Activated CD4-positive, alpha-beta T cell treated with anti-CD3 and anti-CD28 coated beads, Interleukin-2, amount 50 U/mL, for 16 hours (primary cell): ENCODE data around the gene SMPD1.
A peak's percentile ranks its signal among the peaks of the same experiment; 100 is the strongest.
"Not testable (repeated sequence)": the region's sequence is repeated elsewhere in the genome, so short reads cannot be mapped to it uniquely, and the experiment has no call there.

Experiments used
- DNase-seq: peaks from one replicate; pipeline ENCODE4 v3.0.0-alpha.2; 2020

Gene SMPD1

DNA sequence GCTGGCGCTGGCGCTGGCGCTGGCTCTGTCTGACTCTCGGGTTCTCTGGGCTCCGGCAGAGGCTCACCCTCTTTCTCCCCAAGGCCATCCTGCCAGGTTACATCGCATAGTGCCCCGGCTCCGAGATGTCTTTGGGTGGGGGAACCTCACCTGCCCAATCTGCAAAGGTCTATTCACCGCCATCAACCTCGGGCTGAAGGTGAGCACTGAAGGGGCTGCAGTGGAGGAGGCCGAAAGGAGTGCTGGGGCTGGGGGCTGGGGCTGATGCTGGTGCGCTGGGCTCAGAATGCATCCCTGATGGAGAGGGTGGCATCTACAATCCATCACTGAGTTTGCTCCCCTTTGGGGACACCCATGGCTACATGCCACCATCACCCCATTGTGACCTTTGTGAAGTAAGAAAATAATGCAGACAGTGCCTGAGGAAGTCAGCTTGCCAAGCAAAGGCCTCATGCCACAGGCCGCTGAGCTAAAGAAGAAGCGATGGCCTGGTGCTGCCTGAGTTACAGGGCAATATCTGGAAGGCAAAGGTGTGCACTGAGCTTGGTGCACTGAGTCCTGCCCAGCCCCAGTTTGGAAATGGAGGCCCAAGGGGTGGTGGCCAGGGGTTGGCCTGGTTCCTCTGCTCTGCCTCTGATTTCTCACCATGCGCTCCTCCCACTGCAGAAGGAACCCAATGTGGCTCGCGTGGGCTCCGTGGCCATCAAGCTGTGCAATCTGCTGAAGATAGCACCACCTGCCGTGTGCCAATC, 620 bp downstream of the SMPD1 start:
- no peak for DNase-seq

- DNase-seq, result no peak
These were observed 1.4 kb downstream of the SMPD1 start for GRCh38 chr11:6391537-6392134.

DNA sequence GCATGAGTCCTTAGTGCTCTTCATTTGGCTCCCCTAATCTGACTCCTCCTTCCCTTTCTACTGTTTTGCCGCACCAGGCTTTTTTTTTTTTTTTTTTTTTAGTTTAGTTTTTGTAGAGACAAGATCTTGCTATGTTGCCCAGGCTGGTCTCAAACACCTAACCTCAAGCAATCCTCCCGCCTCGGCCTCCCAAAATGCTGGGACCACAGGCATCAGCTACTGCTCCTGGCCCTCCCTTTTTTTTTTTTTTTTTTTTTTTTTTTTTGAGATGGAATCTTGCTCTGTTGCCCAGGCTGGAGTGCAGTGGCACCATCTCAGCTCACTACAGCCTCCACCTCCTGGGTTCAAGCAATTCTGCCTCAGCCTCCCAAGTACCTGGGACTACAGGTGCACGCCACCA, 2.0 kb downstream of the SMPD1 start:
- not testable (repeated sequence) for DNase-seq

DNA sequence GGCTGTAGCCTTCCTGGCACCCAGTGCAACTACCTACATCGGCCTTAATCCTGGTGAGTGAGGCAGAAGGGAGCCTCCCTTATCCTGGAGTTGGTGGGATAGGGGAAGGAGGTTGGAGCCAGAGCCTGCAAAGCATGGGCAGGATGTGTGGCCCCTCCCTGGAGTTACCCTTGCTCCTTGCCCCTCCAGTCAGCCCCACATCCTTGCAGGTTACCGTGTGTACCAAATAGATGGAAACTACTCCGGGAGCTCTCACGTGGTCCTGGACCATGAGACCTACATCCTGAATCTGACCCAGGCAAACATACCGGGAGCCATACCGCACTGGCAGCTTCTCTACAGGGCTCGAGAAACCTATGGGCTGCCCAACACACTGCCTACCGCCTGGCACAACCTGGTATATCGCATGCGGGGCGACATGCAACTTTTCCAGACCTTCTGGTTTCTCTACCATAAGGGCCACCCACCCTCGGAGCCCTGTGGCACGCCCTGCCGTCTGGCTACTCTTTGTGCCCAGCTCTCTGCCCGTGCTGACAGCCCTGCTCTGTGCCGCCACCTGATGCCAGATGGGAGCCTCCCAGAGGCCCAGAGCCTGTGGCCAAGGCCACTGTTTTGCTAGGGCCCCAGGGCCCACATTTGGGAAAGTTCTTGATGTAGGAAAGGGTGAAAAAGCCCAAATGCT, 3.9 kb downstream of the SMPD1 start:
- DNase-seq, result no peak

- no peak for DNase-seq
These were observed 5.3 kb downstream of the SMPD1 start for GRCh38 chr11:6395470-6396060.

DNA sequence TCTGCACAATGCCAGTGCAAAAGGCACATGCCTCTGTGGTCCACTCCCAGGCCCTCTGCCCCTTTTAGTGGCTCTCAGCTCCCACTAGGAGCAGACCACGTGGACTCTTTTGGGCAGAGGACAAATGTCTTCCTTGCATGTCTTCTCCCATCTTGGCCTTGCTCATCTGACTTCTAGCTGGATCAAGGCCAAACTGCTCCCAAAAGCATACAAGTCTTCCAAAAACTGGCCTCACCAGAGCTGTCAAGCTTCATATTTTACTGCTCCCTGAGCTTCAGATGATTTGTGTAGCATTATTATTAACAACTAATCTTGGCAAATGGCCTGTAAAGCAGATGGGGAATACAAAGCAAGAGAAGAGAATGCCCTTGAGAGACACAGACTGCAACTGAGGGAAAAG, 6.9 kb downstream of the SMPD1 start:
- no peak for DNase-seq

DNA sequence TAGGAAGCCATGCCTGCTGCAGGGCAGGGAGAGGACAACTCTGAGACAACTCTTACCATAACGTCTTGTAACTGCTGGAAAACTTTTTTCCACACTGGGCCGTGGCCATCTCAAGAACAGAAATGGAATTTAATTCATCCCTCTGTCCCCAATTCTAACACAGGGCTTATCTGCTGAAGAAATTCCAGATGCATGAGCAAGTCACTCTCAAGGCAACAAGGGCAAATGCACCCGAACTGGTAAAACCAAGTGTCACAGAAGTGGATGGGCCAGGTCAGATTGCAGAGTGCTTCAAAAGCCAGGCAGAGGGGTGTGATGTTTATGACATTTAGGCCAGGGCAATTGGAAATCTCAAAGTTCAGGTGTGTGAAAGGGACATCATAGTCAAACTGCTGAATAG, 7.4 kb downstream of the SMPD1 start:
- DNase-seq, result no peak

DNA sequence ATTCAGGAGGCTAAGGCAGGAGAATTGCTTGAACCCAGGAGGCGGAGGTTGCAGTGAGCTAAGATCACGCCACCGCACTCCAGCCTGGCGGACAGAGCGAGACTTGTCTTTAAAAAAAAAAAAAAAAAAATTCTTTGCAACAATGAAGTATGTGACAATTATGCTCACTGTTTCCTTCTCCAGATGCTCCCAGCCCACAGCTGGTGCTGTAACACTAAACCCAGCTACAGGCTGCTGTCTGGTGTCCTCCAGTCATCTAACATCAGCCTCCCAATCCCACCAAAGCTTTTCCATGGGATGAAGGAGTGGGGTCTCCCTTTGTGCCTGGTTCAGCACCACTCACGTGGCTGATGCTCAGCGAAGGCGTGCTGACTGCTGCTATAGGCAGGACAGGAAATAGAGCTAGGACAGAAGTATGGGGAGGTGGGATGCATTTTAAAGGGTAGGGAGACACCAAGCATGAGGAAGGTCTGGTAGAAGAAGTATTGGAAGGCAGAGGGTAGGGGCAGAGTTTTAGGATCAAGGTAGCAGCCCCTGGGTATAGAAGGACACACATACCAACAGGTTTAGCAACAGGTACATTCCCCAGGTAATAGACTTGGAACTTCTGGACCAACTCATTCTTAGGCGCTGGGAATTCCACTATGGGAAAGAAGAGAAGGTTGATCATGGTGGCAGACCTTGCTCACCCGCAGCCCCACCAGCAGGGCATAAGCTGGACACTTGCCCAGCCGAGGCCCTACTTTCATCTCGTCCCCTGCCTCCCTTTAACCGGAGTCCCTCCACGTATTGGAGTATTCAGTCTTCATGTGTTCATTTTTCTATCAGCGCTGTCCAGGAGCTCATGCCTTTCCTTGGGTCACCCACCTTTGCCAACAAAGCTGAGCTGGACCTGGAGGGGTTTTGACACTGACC, 10.4 kb downstream of the SMPD1 start:
- DNase-seq, result no peak

DNA sequence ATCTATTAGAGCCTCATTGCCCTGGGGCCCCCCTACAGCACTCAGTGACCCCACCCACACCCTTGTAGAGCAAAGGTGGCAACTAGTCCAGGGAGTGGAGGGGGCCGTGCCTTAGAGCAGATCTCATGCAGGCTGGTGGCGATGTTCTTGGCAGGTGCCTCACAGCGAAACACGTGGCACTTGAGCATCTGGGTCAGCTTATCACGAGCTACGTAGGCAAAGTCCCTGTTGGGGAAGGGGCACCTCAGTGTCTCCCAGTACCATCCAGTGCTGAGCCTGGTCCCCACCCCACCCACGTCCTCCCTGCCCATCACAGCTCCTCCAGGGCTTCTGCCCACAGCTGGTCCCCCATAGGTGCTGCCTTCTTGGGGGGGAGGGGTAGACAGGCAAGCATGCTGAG, 11.2 kb downstream of the SMPD1 start:
- DNase-seq, result no peak

GRCh38 chr11:6402061-6402470, 11.8 kb downstream of the SMPD1 start:
- peak; percentile 64 for DNase-seq

- peak; percentile 94 for DNase-seq
These were observed 12.3 kb downstream of the SMPD1 start for GRCh38 chr11:6402561-6402981.

DNA sequence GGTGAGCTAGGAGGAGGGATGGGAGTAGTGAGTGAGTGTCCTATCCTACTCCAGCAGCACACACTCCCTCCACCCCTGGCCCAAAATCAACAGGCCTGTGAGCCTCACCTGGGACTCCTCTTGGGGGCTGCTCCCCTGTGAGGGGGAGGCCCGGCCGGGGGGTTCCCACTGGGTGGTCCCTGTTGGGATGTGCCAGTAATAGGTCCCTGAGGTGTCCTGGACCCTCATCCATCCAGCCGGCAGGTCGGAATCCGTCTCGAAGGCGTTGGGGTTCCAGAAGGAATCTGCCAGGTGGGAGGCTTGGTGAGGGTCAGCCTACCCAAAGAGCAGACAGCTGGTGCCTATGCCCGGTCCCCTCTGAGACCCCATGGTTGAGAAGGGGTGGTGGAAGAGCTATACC, 13.3 kb downstream of the SMPD1 start:
- no peak for DNase-seq

DNA sequence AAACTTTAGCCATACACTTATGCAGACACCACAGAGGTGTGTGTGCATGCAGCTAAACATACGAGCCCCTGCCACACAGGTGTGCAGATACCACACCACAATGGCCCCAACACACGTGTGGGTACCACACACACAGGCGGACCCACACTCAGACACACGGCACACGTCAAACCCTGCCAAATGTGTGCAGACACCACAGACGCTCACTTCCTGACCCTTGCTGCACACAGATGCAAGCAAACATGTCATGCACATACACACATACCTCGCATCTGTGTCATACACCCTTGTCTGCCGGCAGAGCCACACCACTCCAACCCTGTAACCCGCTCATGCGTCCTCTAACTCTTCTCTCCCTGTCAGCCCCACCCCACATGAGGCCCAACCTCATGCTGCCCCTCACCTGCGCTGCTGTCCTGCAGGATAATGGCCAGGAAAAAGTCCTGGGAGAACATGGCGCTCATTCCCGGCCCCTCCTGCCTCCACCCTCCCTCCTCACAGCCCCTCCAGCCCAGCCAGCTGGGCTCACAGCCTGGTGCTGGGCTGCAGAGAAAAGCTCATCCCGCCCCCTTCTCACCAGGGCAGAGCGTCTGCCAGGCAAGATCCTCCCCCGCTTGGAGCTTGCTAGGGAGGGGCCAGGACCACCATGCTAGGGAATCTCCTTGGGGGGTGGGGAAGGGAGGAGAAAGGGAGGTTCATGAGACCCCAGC, 14.2 kb downstream of the SMPD1 start:
- DNase-seq, result no peak

DNA sequence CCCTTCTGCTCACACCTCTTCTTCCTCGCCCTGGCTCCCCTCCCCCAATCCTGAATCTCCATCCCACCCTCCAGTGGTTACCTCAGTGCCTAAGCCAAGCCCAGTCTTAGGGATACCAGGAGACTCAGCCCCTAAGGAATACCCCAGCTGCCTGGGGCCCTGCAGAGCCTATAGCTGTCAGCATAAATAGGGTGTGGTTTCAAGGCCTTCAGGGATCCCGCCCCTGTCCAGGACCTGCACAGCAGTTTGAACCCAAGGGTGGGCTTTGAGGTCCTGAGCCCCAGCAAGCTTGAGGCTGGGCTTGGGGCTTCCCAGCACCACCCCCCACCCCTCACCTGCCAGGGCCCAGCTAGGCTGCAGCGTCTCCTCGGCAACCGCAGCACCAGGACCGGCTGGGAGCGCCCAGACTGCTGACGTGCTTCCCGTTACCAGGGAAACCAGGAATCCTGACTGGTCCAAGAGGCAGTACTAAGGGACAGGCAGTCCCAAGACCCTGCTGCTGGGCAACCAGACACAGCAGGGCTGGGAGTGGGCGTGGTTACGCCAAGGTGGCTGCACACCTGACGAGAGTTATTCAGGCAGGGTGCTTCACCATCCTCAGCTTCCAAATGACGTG, 14.9 kb downstream of the SMPD1 start:
- DNase-seq, result no peak

- DNase-seq, result no peak
These were observed 15.6 kb downstream of the SMPD1 start for GRCh38 chr11:6405846-6406245.

DNA sequence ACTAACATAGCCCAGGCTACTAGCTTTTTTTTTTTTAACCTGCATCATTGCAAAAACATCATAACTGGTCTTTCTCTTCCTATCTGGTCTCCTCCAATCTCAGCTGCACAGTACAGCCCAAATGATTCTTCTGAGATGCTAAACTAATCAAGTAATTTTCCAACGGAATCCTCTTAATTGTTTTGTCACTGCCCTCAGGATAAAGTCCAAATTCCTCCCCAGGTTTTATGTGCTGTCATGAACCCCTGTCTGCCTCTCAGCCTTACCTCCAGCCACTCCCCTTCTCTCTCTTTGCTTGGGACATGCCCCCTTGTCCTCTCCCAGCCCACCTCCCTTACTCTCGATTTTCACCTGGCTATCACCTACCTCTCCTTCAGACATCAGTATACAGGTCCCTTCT, 16.1 kb downstream of the SMPD1 start:
- no peak for DNase-seq

- DNase-seq, result no peak
These were observed 20.6 kb downstream of the SMPD1 start for GRCh38 chr11:6410695-6411430.

DNA sequence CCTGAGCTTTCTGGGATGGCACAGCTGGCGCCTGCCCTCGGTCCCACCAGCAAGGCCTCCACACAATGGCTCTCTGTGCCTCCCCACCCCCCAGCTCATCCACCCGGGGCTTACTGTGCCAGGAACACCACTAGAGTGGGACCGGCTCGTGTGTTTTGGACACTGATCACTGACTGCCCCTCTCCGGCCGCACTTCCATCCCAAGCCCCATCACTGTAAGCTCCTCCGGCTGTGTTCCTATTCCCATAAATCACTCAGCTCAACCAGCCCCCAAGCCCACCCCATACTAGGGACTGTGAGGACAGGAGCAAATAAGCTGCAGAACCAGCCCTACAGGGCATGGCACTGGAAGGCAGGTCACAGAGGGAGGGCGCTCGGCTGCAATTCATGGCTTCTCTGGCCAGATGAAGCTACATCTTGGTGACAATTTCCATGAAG, 21.3 kb downstream of the SMPD1 start:
- no peak for DNase-seq

- peak; percentile 37 for DNase-seq
These were observed 23.5 kb downstream of the SMPD1 start for GRCh38 chr11:6413791-6414201.

DNA sequence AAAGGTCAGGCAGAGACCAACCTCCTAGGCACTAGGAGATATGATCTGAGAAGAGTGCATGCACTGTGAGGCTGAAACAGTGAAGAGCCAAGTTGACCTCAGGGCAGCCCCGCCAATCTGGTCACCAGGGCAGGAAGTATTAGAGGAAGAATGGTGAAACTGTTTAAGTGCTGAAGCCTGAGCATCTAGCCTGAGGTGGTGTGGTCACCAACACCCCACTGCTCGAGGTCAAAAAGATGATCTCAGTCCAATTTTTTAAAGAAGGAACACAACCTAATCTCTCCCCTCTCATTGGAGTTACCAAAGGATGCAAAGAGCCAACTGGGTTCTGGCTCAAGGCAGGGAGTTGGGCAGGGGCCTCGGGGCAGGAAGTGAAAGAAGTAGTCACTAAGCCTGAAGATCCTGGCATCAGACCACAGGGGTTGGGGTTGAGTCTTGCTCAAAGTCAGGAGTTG, 24.6 kb downstream of the SMPD1 start:
- DNase-seq, result peak; percentile 52

GRCh38 chr11:6415797-6416196, 25.5 kb downstream of the SMPD1 start:
- DNase-seq, result no peak
